HG03575 (cell line): Measurements from ENCODE around the gene PRKCA.
"Not testable (repeated sequence)": the region's sequence is repeated elsewhere in the genome, so short reads cannot be mapped to it uniquely, and the experiment has no call there.

Experiments
- ATAC-seq: cut with Tn5 transposase; IDR thresholded peaks from one replicate; pipeline ENCODE4 v1.9.1; 2021; ENCODE audit not compliant: unreplicated experiment, insufficient number of reproducible peaks, low FRiP score; ENCODE audit errors: extremely low read depth

PRKCA gene

GRCh38 chr17:66717641-66718058 is 415.2 kb downstream of the PRKCA start:
- no peak for ATAC-seq

DNA sequence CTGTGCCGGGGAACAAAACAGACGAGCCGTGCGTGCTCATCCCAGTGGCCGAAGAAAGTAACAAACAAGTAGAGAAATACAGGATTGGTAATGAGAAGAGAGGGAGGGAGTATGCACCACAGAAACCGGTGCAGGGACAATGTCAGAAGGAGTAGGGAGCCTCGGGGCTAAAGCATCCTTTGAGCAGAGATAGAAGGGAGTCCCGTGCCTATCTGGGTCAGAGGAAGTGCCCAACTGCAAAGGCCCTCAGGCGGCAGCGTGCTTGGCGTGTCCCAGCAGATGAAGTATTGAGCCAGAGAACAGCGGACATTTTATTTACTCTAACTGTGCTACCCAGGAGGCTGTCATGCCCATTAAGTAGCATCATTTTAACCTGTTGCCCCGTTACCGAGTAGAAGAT is 417.6 kb downstream of the PRKCA start:
- no peak for ATAC-seq

GRCh38 chr17:66720567-66720966 is 418.2 kb downstream of the PRKCA start:
- no peak for ATAC-seq

- ATAC-seq, result no peak
Measured at GRCh38 chr17:66722341-66722740, 419.9 kb downstream of the PRKCA start.

DNA sequence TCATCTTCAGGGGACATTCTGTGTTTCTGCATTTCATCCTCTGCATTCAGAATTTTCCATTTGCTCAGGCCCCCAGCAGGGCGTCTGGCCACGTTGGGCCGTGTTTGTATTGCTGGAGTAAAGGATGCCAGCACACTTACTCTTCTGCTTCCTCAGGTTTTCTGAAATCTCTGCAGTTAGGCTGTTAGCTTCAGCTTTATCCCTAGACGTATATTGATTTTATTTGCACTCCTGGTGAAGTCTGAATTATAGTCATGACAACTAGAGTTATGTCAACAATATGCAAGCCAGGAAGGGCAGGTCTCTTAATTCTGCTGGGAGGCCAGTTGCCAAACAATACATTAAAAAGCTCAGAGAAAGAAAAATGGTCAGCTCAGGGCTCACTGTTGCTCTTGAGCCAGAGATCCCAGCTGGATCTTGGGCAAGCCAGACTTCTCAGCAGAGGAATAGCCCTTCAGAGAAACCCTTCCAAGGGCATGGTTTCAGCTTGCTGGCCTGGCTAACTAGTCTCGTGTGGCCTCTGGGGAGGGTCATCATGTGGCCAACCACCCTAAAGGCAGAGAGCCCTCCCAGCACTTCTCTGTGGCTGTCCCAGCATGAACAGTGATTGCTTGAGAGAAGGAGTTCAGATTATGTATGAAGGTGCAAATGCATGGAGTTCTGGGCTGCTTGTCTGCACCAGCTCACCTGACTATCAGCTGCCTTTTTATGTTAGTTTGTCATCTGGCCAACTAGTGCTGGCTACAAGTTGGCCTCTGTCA is 422.3 kb downstream of the PRKCA start:
- no peak for ATAC-seq

- not testable (repeated sequence) for ATAC-seq
Measured at GRCh38 chr17:66725438-66725837, 423.0 kb downstream of the PRKCA start.

DNA sequence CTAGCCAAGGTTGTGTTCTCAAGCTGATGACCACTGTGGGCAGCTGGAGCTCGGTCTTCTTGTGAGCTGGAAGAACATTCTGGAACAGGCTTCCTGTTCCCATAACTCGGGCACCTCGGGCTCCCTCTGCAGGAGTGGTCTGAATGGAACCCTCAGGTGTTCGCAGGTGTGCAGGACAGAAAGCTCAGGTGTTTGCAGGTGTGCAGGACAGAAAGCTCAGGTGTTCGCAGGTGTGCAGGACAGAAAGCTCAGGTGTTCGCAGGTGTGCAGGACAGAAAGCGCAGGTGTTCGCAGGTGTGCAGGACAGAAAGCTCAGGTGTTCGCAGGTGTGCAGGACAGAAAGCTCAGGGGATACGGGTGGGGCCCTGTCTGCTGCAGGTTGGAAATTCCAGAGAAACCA is 423.5 kb downstream of the PRKCA start:
- ATAC-seq, result no peak

DNA sequence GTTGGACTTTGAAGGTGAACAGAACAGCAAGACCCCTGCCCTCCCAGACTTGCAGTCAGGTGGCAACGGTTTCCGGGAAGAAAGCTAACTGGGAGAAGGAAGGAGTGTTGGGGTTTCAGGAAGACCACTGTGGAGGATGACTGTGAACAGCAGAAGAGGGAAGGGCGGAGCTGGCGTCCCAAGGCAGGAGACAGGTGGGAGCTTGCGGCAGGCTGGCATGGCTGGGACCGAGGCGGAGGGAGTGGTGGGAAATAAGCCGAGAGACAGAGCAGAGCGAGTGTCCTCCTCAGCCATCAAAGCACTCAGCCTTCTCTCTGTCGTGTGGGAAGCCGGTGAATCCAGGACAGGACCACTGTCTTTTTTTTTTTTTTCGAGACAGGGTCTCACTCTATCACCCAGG is 424.0 kb downstream of the PRKCA start:
- no peak for ATAC-seq

DNA sequence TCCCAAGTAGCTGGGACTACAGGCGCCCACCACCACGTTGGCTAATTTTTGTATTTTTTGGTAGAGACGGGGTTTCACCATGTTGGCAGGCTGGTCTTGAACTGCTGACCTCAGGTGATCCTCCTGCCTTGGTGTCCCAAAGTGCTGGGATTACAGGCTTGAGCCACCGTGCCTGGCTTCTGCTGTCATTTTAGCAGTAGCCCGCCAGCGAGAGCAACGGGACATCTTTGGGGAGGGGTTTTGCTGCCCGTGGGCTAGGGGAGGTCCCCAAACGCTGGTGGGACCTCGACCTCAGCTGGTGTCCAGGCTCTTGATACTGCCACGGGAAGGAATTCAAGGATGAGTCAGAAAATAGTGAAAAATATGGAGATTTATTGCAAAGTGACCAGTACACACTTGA is 424.4 kb downstream of the PRKCA start:
- no peak for ATAC-seq

DNA sequence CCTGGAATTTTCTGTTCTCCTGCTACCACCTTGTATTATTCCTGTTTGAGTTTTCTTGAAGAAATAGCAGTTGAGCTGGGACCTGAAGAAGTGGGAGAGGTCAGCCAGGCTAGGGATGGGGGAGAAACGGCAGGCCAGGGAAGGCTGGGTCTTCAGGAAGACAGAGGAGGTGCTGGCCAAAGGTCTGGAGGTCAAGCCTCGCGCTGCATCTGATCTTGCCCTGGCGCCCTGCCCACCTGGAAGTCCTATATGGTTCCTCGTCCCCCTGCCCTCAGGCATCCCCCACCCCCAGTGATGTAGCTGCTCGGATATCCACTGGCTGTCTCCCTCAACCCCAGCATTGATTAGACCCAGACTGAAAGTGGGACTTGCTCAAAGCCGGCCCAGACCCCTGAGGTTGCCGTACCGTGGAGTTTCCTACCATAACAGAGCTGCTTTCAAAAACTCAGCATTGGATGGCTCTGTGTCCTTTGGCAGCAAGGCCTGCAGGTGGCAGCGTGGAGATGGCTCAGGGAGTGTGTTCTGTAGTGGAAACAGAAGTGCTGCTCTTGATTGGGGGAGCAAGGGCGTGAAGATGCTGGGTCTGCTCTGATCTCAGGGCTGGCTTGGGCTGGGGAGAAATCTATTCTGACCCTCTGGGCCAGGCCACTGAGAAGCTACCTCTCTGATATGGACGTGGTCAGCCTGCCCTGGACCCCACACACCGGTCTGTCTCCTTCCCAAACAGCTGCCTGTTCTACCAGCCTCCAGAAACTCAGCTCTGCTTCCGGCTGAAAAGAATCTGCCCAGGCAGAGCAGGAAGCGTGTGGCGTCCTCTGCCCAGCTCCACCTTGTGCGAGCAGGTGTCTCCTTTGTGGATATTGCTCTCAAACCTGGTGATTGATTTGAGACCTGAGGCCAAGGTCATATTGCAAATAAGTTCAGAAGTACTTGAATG is 425.5 kb downstream of the PRKCA start:
- no peak for ATAC-seq

DNA sequence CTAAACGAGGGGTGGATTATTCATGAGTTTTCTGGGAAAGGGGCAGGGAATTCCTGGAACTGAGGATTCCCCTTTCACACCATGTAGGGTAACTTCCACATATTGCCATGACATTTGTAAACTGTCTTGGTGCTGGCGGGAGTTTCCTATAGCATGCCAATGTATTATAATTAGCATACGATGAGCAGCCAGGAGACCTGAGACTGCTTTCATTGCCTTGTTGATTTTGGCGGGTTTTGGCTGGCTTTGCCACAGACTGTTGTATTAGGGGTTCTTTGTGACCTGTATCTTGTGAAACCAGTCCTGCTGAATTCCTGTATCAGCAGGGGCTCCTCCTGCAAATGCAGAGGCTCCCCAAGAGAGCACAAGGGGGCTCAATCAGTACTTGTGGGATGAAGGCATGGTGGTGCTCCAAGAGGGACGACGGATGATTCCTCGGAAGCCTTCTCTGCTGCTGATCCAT is 428.1 kb downstream of the PRKCA start:
- ATAC-seq, result no peak

- ATAC-seq, result no peak
Measured at GRCh38 chr17:66733759-66734158, 431.3 kb downstream of the PRKCA start.

DNA sequence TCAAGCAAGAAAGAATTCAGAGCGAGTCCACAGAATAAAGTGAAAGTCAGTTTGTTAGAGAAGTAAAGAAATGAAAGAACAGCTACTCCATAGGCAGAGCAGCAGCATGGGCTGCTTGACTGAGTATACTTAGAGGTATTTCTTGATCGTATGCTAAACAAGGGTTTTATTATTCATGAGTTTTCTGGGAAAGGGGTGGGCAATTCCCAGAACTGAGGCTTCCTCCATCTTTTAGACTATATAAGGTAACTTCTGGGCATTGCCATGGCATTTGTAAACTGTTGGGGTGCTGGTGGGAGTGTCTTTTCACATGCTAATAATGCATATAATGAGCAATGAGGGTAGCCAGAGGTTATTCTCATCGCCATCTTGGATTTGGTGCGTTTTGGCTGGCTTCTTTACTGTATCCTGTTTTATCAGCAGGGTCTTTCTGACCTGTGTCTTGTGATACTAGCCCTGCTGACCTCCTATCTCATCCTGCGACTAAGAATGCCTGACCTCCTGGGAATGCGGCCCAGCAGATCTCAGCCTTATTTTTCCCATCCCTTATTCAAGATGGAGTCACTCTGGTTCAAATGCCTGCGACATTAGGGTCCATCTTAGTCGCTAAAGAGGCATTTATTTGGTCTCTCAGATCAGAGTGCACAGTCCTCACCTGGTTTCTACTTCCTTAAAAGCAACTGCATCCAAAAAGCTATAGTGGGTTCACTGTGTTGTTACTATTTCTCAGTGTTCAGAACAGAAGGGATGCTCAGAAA is 432.0 kb downstream of the PRKCA start:
- no peak for ATAC-seq

DNA sequence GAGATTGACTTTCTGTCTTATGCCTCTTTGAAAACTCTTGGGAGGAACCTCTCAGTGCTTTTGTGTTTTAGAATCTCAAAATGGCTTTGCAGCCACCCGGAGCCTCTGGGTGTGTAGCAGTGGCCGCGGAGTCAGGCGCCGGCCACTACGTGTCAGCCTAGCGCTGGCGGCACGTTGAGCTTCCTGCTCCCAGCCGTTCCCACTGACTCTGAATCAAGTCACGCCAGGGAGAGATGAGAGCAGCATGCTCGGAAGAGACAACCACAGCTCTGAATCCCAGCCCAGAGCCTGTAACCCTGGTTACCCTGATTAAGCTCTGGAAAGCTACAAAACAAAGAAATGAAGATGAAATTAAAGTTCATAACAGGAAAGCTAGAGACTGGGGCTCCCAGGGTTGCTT is 435.1 kb downstream of the PRKCA start:
- no peak for ATAC-seq

DNA sequence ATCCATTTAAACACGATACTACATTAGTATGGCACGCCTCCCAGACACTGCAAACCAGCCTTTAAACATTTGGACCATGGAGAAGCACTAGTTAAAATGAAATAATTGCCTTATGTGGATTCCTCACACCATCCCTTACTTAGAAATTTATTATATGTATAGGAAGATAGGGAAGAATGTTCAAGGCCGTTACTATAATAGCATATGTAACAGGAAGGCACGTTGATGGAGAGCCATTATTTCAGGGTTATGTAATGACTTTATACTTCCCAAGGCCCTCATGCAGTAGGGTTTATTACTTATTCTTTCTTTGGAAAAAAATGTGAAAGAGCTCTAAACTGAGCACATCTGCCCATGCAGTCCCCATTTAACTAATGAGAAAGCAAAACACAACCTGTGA is 435.9 kb downstream of the PRKCA start:
- no peak for ATAC-seq

DNA sequence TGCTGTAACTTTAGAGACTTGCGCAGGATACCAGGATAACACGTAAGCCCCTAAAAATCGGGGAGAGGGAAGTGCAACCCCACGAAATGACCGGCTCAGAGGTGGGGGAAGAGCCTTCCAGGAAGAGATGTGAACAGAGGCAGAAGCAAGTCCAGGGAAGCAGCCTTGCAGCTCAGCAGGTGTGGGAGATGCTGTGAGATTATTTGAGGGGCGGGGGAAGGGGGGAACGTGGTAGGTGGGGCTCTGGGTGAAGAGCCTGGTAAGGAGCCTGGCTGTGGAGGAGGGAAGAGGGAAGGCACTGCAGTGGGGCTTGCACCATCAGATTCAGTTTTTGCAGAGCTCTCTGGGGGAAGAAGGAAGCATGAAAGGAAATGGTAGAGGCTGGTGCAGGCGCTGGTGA is 437.1 kb downstream of the PRKCA start:
- ATAC-seq, result no peak

DNA sequence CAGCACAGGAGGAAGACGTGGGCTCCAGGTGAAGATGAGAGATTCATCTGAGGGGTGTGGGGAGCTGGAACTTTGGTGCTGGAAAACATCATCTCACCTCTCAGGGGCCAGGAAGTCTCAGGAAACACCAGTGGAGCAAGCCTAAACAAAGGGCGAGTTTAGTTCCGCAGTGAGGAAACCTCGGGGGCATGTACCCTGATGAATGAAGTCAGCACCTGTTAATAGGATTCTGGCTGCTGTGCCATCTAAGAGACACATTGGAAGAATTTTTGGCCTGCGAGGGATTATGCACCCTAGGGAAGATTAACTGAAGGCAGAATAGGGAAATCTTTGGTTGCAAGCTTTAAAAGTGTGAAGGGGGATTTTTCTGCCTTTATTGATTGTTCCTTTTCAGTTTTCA is 437.8 kb downstream of the PRKCA start:
- no peak for ATAC-seq

DNA sequence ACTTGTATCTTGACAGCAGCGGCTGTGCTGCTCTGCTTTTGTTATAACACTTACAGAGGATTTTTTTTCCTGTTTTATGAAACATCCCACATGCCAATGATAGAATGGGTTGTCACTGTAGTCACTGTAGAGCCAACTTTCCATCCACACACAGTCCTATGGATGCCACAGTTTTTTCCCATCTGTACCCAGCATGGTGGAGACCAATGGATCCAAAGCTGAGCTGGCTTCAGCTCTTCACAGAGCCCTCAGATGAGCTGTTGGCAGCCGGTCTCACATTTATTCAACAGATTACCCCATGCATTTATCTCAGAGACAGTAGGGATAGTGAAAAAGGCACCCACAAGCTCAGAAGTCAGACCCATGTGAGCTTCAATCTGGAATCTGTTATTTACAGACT is 441.1 kb downstream of the PRKCA start:
- ATAC-seq, result no peak

GRCh38 chr17:66746736-66747135 is 444.3 kb downstream of the PRKCA start:
- no peak for ATAC-seq
